CD1c-positive myeloid dendritic cell (primary cell): ENCODE measurements around the gene LCOR.

Experiments used
- DNase-seq: peaks from one replicate; pipeline ENCODE4 v3.0.0-alpha.2; 2016; ENCODE audit errors: extremely low spot score

The LCOR gene

GRCh38 chr10:96890172-96890513 is 58.0 kb downstream of the LCOR start:
- DNase-seq, result peak; percentile 29

GRCh38 chr10:96890580-96890979 is 58.5 kb downstream of the LCOR start:
- DNase-seq, result no peak

GRCh38 chr10:96891840-96892239 is 59.7 kb downstream of the LCOR start:
- DNase-seq, result no peak

GRCh38 chr10:96895662-96896424 is 63.7 kb downstream of the LCOR start:
- DNase-seq, result no peak

- no peak for DNase-seq
These were observed 64.9 kb downstream of the LCOR start for GRCh38 chr10:96896884-96897589.

- no peak for DNase-seq
These were observed 70.0 kb downstream of the LCOR start for GRCh38 chr10:96902117-96902516.

- DNase-seq, result no peak
These were observed 70.7 kb downstream of the LCOR start for GRCh38 chr10:96902731-96903358.

GRCh38 chr10:96904648-96905047 is 72.5 kb downstream of the LCOR start:
- no peak for DNase-seq

- DNase-seq, result no peak
These were observed 74.8 kb downstream of the LCOR start for GRCh38 chr10:96906864-96907263.

GRCh38 chr10:96910488-96911395 is 78.6 kb downstream of the LCOR start:
- peak; percentile 56 for DNase-seq

GRCh38 chr10:96912405-96912804 is 80.3 kb downstream of the LCOR start:
- DNase-seq, result no peak

GRCh38 chr10:96913906-96914305 is 81.8 kb downstream of the LCOR start:
- no peak for DNase-seq

- no peak for DNase-seq
These were observed 85.5 kb downstream of the LCOR start for GRCh38 chr10:96917628-96918027.

GRCh38 chr10:96918214-96919002 is 86.3 kb downstream of the LCOR start:
- no peak for DNase-seq

GRCh38 chr10:96919785-96920430 is 87.8 kb downstream of the LCOR start:
- DNase-seq, result peak; percentile 52

GRCh38 chr10:96921655-96922054 is 89.6 kb downstream of the LCOR start:
- no peak for DNase-seq

- DNase-seq, result no peak
These were observed 91.2 kb downstream of the LCOR start for GRCh38 chr10:96922978-96923948.

GRCh38 chr10:96924861-96925260 is 92.8 kb downstream of the LCOR start:
- no peak for DNase-seq

GRCh38 chr10:96930469-96930868 is 98.4 kb downstream of the LCOR start:
- DNase-seq, result no peak
